ENCODE results near the gene ABCC4.
A peak's percentile ranks its signal among the peaks of the same experiment; 100 is the strongest.

ABCC4 gene

GRCh38 chr13:95245071-95245470 lies 56.2 kb downstream of the ABCC4 start:
- TF ChIP-seq EZH2phosphoT487 (IDR thresholded peaks at IDR 0.05; ENCODE audit: borderline replicate concordance, low read length) = no peak
- TF ChIP-seq CTCF (IDR thresholded peaks at IDR 0.05; ENCODE audit: low read depth, low read length, poor library complexity, severe bottlenecking) = no peak
- peaks cover 24% of the 10 kb centered on the region for H3K4me1 ChIP-seq (ENCODE audit: control insufficient read depth, low read length)
- H3F3A ChIP-seq (ENCODE audit: control insufficient read depth, insufficient read depth) = no peaks in the 10 kb centered on the region
- no peaks in the 10 kb centered on the region for H3K27me3 ChIP-seq (ENCODE audit: control insufficient read depth, low read length)
- H3K36me3 ChIP-seq (ENCODE audit: control insufficient read depth, low read length) = peaks cover 14% of the 10 kb centered on the region; the same call in 1 of the 2 replicates
- no peaks in the 10 kb centered on the region for H3K79me2 ChIP-seq (ENCODE audit: control insufficient read depth, low read length)
- no peaks in the 10 kb centered on the region for H3K9me3 ChIP-seq (ENCODE audit: control insufficient read depth, insufficient read depth, low read length)
- H3K4me2 ChIP-seq (ENCODE audit: low read length) = no peak overlapping the region
- H3K9me2 ChIP-seq (replicated peaks; ENCODE audit: control insufficient read depth, low read length) = no peaks in the 10 kb centered on the region
- H3K27ac ChIP-seq (ENCODE audit: low read depth, low read length) = no peak overlapping the region
- H3K4me3 ChIP-seq (ENCODE audit: low read length) = no peak overlapping the region
- no peaks in the 10 kb centered on the region for H4K20me1 ChIP-seq (ENCODE audit: control insufficient read depth, insufficient read depth, low read depth, low read length)

GRCh38 chr13:95243207-95243606 lies 58.0 kb downstream of the ABCC4 start:
- Histone ChIP-seq H3K9me3 (ENCODE audit: control insufficient read depth, insufficient read depth, low read length) (no peaks in the 10 kb centered on the region), H3K36me3 (ENCODE audit: control insufficient read depth, low read length) (peaks cover 14% of the 10 kb centered on the region; the same call in 1 of the 2 replicates), H3K4me3 (ENCODE audit: low read length) (no peak overlapping the region), H3K79me2 (ENCODE audit: control insufficient read depth, low read length) (no peaks in the 10 kb centered on the region), H4K20me1 (ENCODE audit: control insufficient read depth, insufficient read depth, low read depth, low read length) (no peaks in the 10 kb centered on the region), H3K4me1 (ENCODE audit: control insufficient read depth, low read length) (peaks cover 43% of the 10 kb centered on the region), H3K27me3 (ENCODE audit: control insufficient read depth, low read length) (no peaks in the 10 kb centered on the region), H3K9me2 (replicated peaks; ENCODE audit: control insufficient read depth, low read length) (no peaks in the 10 kb centered on the region), H3F3A (ENCODE audit: control insufficient read depth, insufficient read depth) (peaks cover 7% of the 10 kb centered on the region; the same call in 1 of the 2 replicates), H3K27ac (ENCODE audit: low read depth, low read length) (no peak overlapping the region), H3K4me2 (ENCODE audit: low read length) (no peak overlapping the region)
- TF ChIP-seq EZH2phosphoT487 (IDR thresholded peaks at IDR 0.05; ENCODE audit: borderline replicate concordance, low read length) = no peak

GRCh38 chr13:95241321-95241720 lies 59.9 kb downstream of the ABCC4 start:
- Histone ChIP-seq H3K9me2 (replicated peaks; ENCODE audit: control insufficient read depth, low read length) (no peaks in the 10 kb centered on the region), H3K9me3 (ENCODE audit: control insufficient read depth, insufficient read depth, low read length) (no peaks in the 10 kb centered on the region), H3K27ac (ENCODE audit: low read depth, low read length) (no peak overlapping the region), H3K4me3 (ENCODE audit: low read length) (no peak overlapping the region), H3K4me2 (ENCODE audit: low read length) (no peak overlapping the region), H3K79me2 (ENCODE audit: control insufficient read depth, low read length) (peaks cover 3% of the 10 kb centered on the region; the same call in 1 of the 2 replicates), H3K36me3 (ENCODE audit: control insufficient read depth, low read length) (peaks cover 10% of the 10 kb centered on the region), H3K4me1 (ENCODE audit: control insufficient read depth, low read length) (peaks cover 59% of the 10 kb centered on the region), H3K27me3 (ENCODE audit: control insufficient read depth, low read length) (no peaks in the 10 kb centered on the region), H3F3A (ENCODE audit: control insufficient read depth, insufficient read depth) (peaks cover 18% of the 10 kb centered on the region), H4K20me1 (ENCODE audit: control insufficient read depth, insufficient read depth, low read depth, low read length) (no peaks in the 10 kb centered on the region)
- TF ChIP-seq EZH2phosphoT487 (IDR thresholded peaks at IDR 0.05; ENCODE audit: borderline replicate concordance, low read length) (no peak), CTCF (IDR thresholded peaks at IDR 0.05; ENCODE audit: low read depth, low read length, poor library complexity, severe bottlenecking) (no peak)

GRCh38 chr13:95239283-95239682 lies 62.0 kb downstream of the ABCC4 start:
- H3F3A ChIP-seq (ENCODE audit: control insufficient read depth, insufficient read depth) = peaks cover 29% of the 10 kb centered on the region
- H3K4me2 ChIP-seq (ENCODE audit: low read length) = peak overlapping the region; percentile 55
- no peaks in the 10 kb centered on the region for H4K20me1 ChIP-seq (ENCODE audit: control insufficient read depth, insufficient read depth, low read depth, low read length)
- H3K27ac ChIP-seq (ENCODE audit: low read depth, low read length) = peak overlapping the region; percentile 79
- H3K79me2 ChIP-seq (ENCODE audit: control insufficient read depth, low read length) = peaks cover 3% of the 10 kb centered on the region; the same call in 1 of the 2 replicates
- TF ChIP-seq EZH2phosphoT487 (IDR thresholded peaks at IDR 0.05; ENCODE audit: borderline replicate concordance, low read length) = no peak
- no peak for TF ChIP-seq CTCF (IDR thresholded peaks at IDR 0.05; ENCODE audit: low read depth, low read length, poor library complexity, severe bottlenecking)
- no peaks in the 10 kb centered on the region for H3K27me3 ChIP-seq (ENCODE audit: control insufficient read depth, low read length)
- H3K9me2 ChIP-seq (replicated peaks; ENCODE audit: control insufficient read depth, low read length) = no peaks in the 10 kb centered on the region
- peaks cover 71% of the 10 kb centered on the region for H3K4me1 ChIP-seq (ENCODE audit: control insufficient read depth, low read length)
- H3K4me3 ChIP-seq (ENCODE audit: low read length) = peak overlapping the region; percentile 28
- peaks cover 6% of the 10 kb centered on the region for H3K36me3 ChIP-seq (ENCODE audit: control insufficient read depth, low read length)
- H3K9me3 ChIP-seq (ENCODE audit: control insufficient read depth, insufficient read depth, low read length) = no peaks in the 10 kb centered on the region
